Measurements from ENCODE around the gene STOML1. TPM values are rescaled to one million over a fixed set of nuclear protein-coding genes. Genes with fewer than 3 reads are reported as not detected.

STOML1 gene
- polyA plus RNA-seq, 1 donor from 2014 or later = 49.5 TPM

Other genes with a start within 250 kb of the STOML1 start
- 21.3 and 23.6 TPM in 2 replicates for gene INSYN1, start 238.9 kb downstream of the STOML1 start, polyA plus RNA-seq
- not detected in 2 replicates for gene TBC1D21, start 118.7 kb downstream of the STOML1 start, polyA plus RNA-seq
- gene LOXL1, start 65.8 kb downstream of the STOML1 start, polyA plus RNA-seq = 1.9 and 2.1 TPM in 2 replicates
- gene PML, start 2.4 kb upstream of the STOML1 start, polyA plus RNA-seq = 4.7 and 10.9 TPM in 2 replicates
- 0.50 TPM in 2 replicates for gene GOLGA6A, start 90.3 kb upstream of the STOML1 start, polyA plus RNA-seq
- gene ISLR2, start 138.3 kb upstream of the STOML1 start, polyA plus RNA-seq = 301 and 330 TPM in 2 replicates
- gene ISLR, start 181.4 kb upstream of the STOML1 start, polyA plus RNA-seq = not detected in 2 replicates
- gene STRA6, start 210.5 kb upstream of the STOML1 start, polyA plus RNA-seq = 4.4 and 11.9 TPM in 2 replicates
- 1.4 TPM in 2 replicates for gene CCDC33, start 244.0 kb upstream of the STOML1 start, polyA plus RNA-seq

Measured in neural cell (in vitro differentiated cells).